H9 (cell line): ENCODE data around the gene ROPN1. TPM values are rescaled to one million over a fixed set of nuclear protein-coding genes. Genes with fewer than 3 reads are reported as not detected.

Experiments
- DNase-seq: peaks from one replicate; pipeline ENCODE4 v3.0.0-alpha.2; 2017
- H2AFZ ChIP-seq: one replicate; pipeline ENCODE4 v1.6.1; 2013; ENCODE audit warnings: mild to moderate bottlenecking, low read length, control low read depth, moderate library complexity
- H2AK5ac ChIP-seq: 2 replicates; pipeline ENCODE4 v1.6.1; 2013; ENCODE audit warnings: low read length, control low read depth, mixed read lengths; ENCODE audit not compliant: insufficient read length
- H2BK120ac ChIP-seq: one replicate; pipeline ENCODE4 v1.6.1; 2013; ENCODE audit warnings: low read depth, mild to moderate bottlenecking, low read length, control low read depth, inconsistent platforms; ENCODE audit not compliant: poor library complexity, severe bottlenecking
- H2BK12ac ChIP-seq: 2 replicates; pipeline ENCODE4 v1.6.1; 2013; ENCODE audit warnings: low read length, control low read depth, mixed read lengths, low read depth; ENCODE audit not compliant: insufficient read length
- H2BK15ac ChIP-seq: 2 replicates; pipeline ENCODE4 v1.6.1; 2013; ENCODE audit warnings: low read depth, low read length, control low read depth
- H2BK20ac ChIP-seq: one replicate; pipeline ENCODE4 v1.6.1; 2013; ENCODE audit warnings: low read depth, mild to moderate bottlenecking, low read length, control low read depth, inconsistent platforms; ENCODE audit not compliant: poor library complexity, severe bottlenecking
- H2BK5ac ChIP-seq: 2 replicates; pipeline ENCODE4 v1.6.1; 2013; ENCODE audit warnings: low read length, control low read depth, mixed read lengths; ENCODE audit not compliant: insufficient read length
- H3K14ac ChIP-seq: 2 replicates; pipeline ENCODE4 v1.6.1; 2013; ENCODE audit warnings: low read length, control low read depth; ENCODE audit not compliant: insufficient read depth
- H3K18ac ChIP-seq: 2 replicates; pipeline ENCODE4 v1.6.1; 2013; ENCODE audit warnings: low read depth, mild to moderate bottlenecking, mixed read lengths, low read length, control low read depth; ENCODE audit not compliant: insufficient read length
- H3K23ac ChIP-seq: 2 replicates; pipeline ENCODE4 v1.6.1; 2013; ENCODE audit warnings: low read length, control low read depth, mixed read lengths, low read depth; ENCODE audit not compliant: insufficient read length
- H3K23me2 ChIP-seq: 2 replicates; pipeline ENCODE4 v1.6.1; 2013; ENCODE audit warnings: low read depth, mild to moderate bottlenecking, mixed read lengths, low read length, control low read depth; ENCODE audit not compliant: insufficient read length, poor library complexity, severe bottlenecking
- H3K27ac ChIP-seq: 2 replicates; pipeline ENCODE4 v1.5.1; 2013; ENCODE audit warnings: low read length, control low read depth, mixed read lengths, low read depth; ENCODE audit not compliant: insufficient read length
- H3K27me3 ChIP-seq: 2 replicates; pipeline ENCODE4 v1.6.1; 2013; ENCODE audit warnings: low read length, control low read depth, inconsistent platforms; ENCODE audit not compliant: insufficient read depth
- H3K4ac ChIP-seq: 2 replicates; pipeline ENCODE4 v1.6.1; 2013; ENCODE audit warnings: low read depth, mild to moderate bottlenecking, control low read depth, inconsistent platforms, low read length, moderate library complexity
- H3K4me1 ChIP-seq: 2 replicates; pipeline ENCODE4 v1.6.1; 2013; ENCODE audit warnings: low read length, control low read depth, inconsistent platforms; ENCODE audit not compliant: insufficient read depth
- H3K4me2 ChIP-seq: 2 replicates; pipeline ENCODE4 v1.6.1; 2013; ENCODE audit warnings: low read length, control low read depth, mixed read lengths; ENCODE audit not compliant: insufficient read length, insufficient read depth
- H3K56ac ChIP-seq: 2 replicates; pipeline ENCODE4 v1.6.1; 2013; ENCODE audit warnings: low read depth, mild to moderate bottlenecking, mixed read lengths, low read length, control low read depth; ENCODE audit not compliant: insufficient read length
- H3K79me1 ChIP-seq: 2 replicates; pipeline ENCODE4 v1.6.1; 2013; ENCODE audit warnings: low read depth, mild to moderate bottlenecking, moderate library complexity, low read length, control low read depth, inconsistent platforms; ENCODE audit not compliant: insufficient read depth, poor library complexity, severe bottlenecking
- H3K79me2 ChIP-seq: 2 replicates; pipeline ENCODE4 v1.6.1; 2013; ENCODE audit warnings: low read length, control low read depth, inconsistent platforms; ENCODE audit not compliant: insufficient read depth
- H3K9ac ChIP-seq: 2 replicates; pipeline ENCODE4 v1.6.1; 2013; ENCODE audit warnings: low read length, control low read depth, mixed read lengths; ENCODE audit not compliant: insufficient read length; ENCODE audit errors: extremely low read depth
- H3K9me3 ChIP-seq: one replicate; pipeline ENCODE4 v1.6.1; 2013; ENCODE audit warnings: low read depth, low read length, inconsistent platforms; ENCODE audit not compliant: control insufficient read depth
- H3T11ph ChIP-seq: one replicate; pipeline ENCODE4 v1.6.1; 2013; ENCODE audit warnings: mild to moderate bottlenecking, low read length, control low read depth, inconsistent platforms
- H4K20me1 ChIP-seq: one replicate; pipeline ENCODE4 v1.6.1; 2013; ENCODE audit not compliant: control insufficient read depth, insufficient read length, insufficient read depth
- H4K5ac ChIP-seq: 2 replicates; pipeline ENCODE4 v1.6.1; 2013; ENCODE audit warnings: low read depth, mild to moderate bottlenecking, mixed read lengths, low read length, control low read depth; ENCODE audit not compliant: insufficient read length
- H4K8ac ChIP-seq: replicated peaks from 2 replicates; pipeline ENCODE4 v1.6.1; 2013; ENCODE audit warnings: low read length, control low read depth, mixed read lengths, low read depth; ENCODE audit not compliant: insufficient read length
- H4K91ac ChIP-seq: 2 replicates; pipeline ENCODE4 v1.6.1; 2013; ENCODE audit warnings: low read depth, mild to moderate bottlenecking, moderate library complexity, mixed read lengths, low read length, control low read depth; ENCODE audit not compliant: insufficient read length
- H3K27ac Mint-ChIP-seq, 3 experiments: 2 replicates in 2 of 3; 3 replicates in 1 of 3; pipeline ENCODE4 v1.8.0; 2020 to 2021; ENCODE audit warnings: mixed read lengths in 3 of 3, mild to moderate bottlenecking in 1 of 3, moderate library complexity in 1 of 3
- H3K27me3 Mint-ChIP-seq: 2 replicates; pipeline ENCODE4 v1.8.0; 2021; ENCODE audit warnings: low read depth, mild to moderate bottlenecking, moderate library complexity, mixed read lengths
- H3K36me3 Mint-ChIP-seq, 3 experiments: 2 replicates in 2 of 3; 3 replicates in 1 of 3; pipeline ENCODE4 v1.8.0; 2020 to 2021; ENCODE audit warnings: low read depth in 3 of 3, mixed read lengths in 3 of 3; ENCODE audit not compliant: insufficient read depth in 1 of 3
- H3K4me1 Mint-ChIP-seq, 2 experiments: 2 replicates each; pipeline ENCODE4 v1.8.0; 2020; ENCODE audit warnings: mixed read lengths in 2 of 2
- H3K4me3 Mint-ChIP-seq, 2 experiments: 2 replicates in 1 of 2; 3 replicates in 1 of 2; pipeline ENCODE4 v1.8.0; 2020 to 2021; ENCODE audit warnings: mild to moderate bottlenecking in 2 of 2, mixed read lengths in 2 of 2, moderate library complexity in 1 of 2
- H3K9me3 Mint-ChIP-seq, 2 experiments: 2 replicates in 1 of 2; 3 replicates in 1 of 2; pipeline ENCODE4 v1.8.0; 2020; ENCODE audit warnings: mild to moderate bottlenecking in 2 of 2, mixed read lengths in 2 of 2, moderate library complexity in 1 of 2
- WGBS: extraction: QIAGEN DNeasy Blood & Tissue Kit; methylation state at CpG from one replicate; pipeline ENCODE4 v1.1.7; 2013; ENCODE audit warnings: missing lambda C conversion rate, low lambda C conversion rate, mixed read lengths; ENCODE audit not compliant: insufficient read length; ENCODE audit errors: extremely low coverage; 5-methylcytosine and 5-hydroxymethylcytosine counted together
- total RNA-seq: library from RNA; stranded (reverse); gene quantifications from 2 replicates; pipeline ENCODE4 v1.2.1, GENCODE V29; 2021
- TF ChIP-seq, protein P1 (sequence below): fragments of 200-600 bp; sonication (generic); conservative IDR thresholded peaks from 3 replicates; pipeline ENCODE4 v1.8.0; 2021; ENCODE audit warnings: antibody characterized with exemption, mild to moderate bottlenecking

ROPN1 gene
- total RNA-seq, 1 experiment from 2014 or later = not detected

DNA sequence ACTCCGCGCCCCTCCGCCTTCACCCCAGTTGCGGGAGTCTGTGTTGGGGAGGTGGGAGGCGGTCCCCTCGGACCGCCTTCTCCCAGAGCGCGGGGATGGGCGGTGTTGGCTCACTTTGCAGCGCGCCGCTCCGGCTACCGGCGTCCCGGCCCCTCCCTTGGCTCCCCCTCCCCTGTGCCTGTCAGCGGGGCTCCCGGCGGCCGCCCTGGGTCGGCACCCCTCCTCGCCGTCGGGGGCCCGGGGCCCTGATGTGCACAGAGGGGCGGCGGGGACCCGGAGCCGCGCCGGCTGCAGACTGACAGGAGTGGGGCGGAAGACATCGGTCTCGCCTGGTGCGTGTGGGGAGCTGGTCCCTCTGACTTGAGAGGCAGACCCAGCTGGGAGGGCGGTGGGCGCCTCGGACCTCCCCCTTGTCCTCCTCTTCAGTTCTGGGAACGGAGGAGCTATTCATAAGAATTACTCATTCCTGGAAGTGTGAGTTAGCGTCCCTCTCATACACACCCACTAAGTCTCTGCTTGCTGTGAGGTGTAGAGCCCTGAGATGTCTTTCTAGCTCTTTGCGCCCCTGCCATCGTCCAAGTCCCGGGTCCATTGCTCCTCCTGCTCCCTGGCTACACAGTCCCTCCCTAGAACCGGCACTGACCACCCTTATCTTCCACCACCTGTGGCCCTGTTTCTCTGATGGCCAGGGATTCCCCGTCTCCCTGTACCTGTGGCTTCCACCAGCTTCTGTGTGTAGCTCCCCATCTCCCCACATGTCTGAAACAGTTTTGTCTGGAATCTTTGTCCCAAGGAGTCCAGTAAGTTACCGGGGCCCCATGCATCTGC is 42.3 kb upstream of the ROPN1 start:
- Histone ChIP-seq H2AFZ (no peak overlapping the region), H3K4ac (no peak overlapping the region), H3K14ac (no peak overlapping the region), H3K9me3 (no peaks in the 10 kb centered on the region), H4K8ac (no peak overlapping the region), H3K79me1 (no peaks in the 10 kb centered on the region), H2BK12ac (no peak overlapping the region), H2BK120ac (no peak overlapping the region), H3K4me1 (0 out of 2 replicates have a peak, but pooled peaks cover 1% of the 10 kb centered on the region), H3K23me2 (peaks cover 15% of the 10 kb centered on the region), H3K23ac (no peak overlapping the region), H3K4me2 (peak overlapping the region; percentile 66), H3K18ac (no peak overlapping the region), H4K5ac (no peak overlapping the region), H3K79me2 (no peaks in the 10 kb centered on the region), H4K20me1 (no peaks in the 10 kb centered on the region), H2AK5ac (no peak overlapping the region), H2BK15ac (no peak overlapping the region), H2BK5ac (no peak overlapping the region), H3K27me3 (peaks cover 21% of the 10 kb centered on the region), H2BK20ac (no peak overlapping the region), H3T11ph (no peak overlapping the region), H3K56ac (no peak overlapping the region), H4K91ac (no peak overlapping the region), H3K9ac (no peak overlapping the region), H3K27ac (no peak overlapping the region)
- Mint-ChIP-seq H3K27me3 (peaks cover 29% of the 10 kb centered on the region), H3K9me3 (no peaks in the 10 kb centered on the region; a peak in 1 of 5 replicates), H3K36me3 (no peaks in the 10 kb centered on the region), H3K4me3 (peak overlapping the region; percentile 76 to 88), H3K4me1 (peaks cover 16 to 17% of the 10 kb centered on the region in 2 experiments), H3K27ac (no peak overlapping the region)
- DNase-seq = peak; percentile 41
- WGBS = no CpG with 5 or more reads among the region's 47 CpGs
- TF ChIP-seq, protein P1, sequence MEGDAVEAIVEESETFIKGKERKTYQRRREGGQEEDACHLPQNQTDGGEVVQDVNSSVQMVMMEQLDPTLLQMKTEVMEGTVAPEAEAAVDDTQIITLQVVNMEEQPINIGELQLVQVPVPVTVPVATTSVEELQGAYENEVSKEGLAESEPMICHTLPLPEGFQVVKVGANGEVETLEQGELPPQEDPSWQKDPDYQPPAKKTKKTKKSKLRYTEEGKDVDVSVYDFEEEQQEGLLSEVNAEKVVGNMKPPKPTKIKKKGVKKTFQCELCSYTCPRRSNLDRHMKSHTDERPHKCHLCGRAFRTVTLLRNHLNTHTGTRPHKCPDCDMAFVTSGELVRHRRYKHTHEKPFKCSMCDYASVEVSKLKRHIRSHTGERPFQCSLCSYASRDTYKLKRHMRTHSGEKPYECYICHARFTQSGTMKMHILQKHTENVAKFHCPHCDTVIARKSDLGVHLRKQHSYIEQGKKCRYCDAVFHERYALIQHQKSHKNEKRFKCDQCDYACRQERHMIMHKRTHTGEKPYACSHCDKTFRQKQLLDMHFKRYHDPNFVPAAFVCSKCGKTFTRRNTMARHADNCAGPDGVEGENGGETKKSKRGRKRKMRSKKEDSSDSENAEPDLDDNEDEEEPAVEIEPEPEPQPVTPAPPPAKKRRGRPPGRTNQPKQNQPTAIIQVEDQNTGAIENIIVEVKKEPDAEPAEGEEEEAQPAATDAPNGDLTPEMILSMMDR = no peak
